GM12801 (cell line): Measurements from ENCODE around the gene CHSY3.

Source experiments
- CTCF ChIP-seq: IDR thresholded peaks from one replicate; pipeline ENCODE4 v1.5.1; 2011; ENCODE audit warnings: control low read depth; ENCODE audit not compliant: insufficient read length; ENCODE audit errors: extremely low read depth

The CHSY3 gene

GRCh38 chr5:130126746-130127145, 222.5 kb downstream of the CHSY3 start:
- no peak for TF ChIP-seq CTCF

GRCh38 chr5:130135506-130135905, 231.2 kb downstream of the CHSY3 start:
- no peak for TF ChIP-seq CTCF

GRCh38 chr5:130136300-130136699, 232.0 kb downstream of the CHSY3 start:
- no peak for TF ChIP-seq CTCF

GRCh38 chr5:130137681-130138080, 233.4 kb downstream of the CHSY3 start:
- no peak for TF ChIP-seq CTCF

GRCh38 chr5:130138406-130139045, 234.3 kb downstream of the CHSY3 start:
- TF ChIP-seq CTCF = no peak

- TF ChIP-seq CTCF = no peak
Measured at GRCh38 chr5:130141659-130142320, 237.5 kb downstream of the CHSY3 start.

- TF ChIP-seq CTCF = no peak
Measured at GRCh38 chr5:130151239-130151638, 247.0 kb downstream of the CHSY3 start.
